Caco-2 (cell line): Measurements from ENCODE around the gene PLAAT3. TPM values are rescaled to one million over a fixed set of nuclear protein-coding genes. Genes with fewer than 3 reads are reported as not detected.
A peak's percentile ranks its signal among the peaks of the same experiment; 100 is the strongest.

ENCODE experiments used
- BruUV-seq: library from RNA; stranded (reverse); fragments of 400-500 nt; replicated peaks from 2 replicates; lab custom pipeline; 2021; lab: Mats Ljungman, UMichigan
- CTCF ChIA-PET: fragments of 300-600 bp; sonication (Branson Sonifier 250); formaldehyde crosslinking; loops from one replicate; lab custom pipeline; 2022; ENCODE audit warnings: antibody characterized with exemption; lab: Charles Lee
- POLR2A ChIA-PET: fragments of 300-600 bp; sonication (Branson Sonifier 250); formaldehyde crosslinking; loops from one replicate; lab custom pipeline; 2022; ENCODE audit warnings: antibody characterized with exemption; lab: Charles Lee
- DNase-seq, 2 experiments: peaks; one replicate each; pipeline versions ENCODE4 v3.0.0 to v3.0.0-alpha.2; 2020 to 2022
- H3K27me3 ChIP-seq: replicated peaks from 2 replicates; pipeline ENCODE4 v1.6.0; 2011; ENCODE audit warnings: low read length; ENCODE audit not compliant: control insufficient read depth, insufficient read depth
- H3K36me3 ChIP-seq: 2 replicates; pipeline ENCODE4 v1.5.1; 2011; ENCODE audit warnings: low read length; ENCODE audit not compliant: control insufficient read depth, insufficient read depth
- H3K4me1 ChIP-seq: fragments of 250-450 bp; sonication (Bioruptor Pico); 2 replicates; pipeline ENCODE4 v1.5.1; 2020; ENCODE audit warnings: mild to moderate bottlenecking
- H3K4me3 ChIP-seq: 2 replicates; pipeline ENCODE4 v1.5.1; 2011; ENCODE audit warnings: low read depth, mild to moderate bottlenecking, control low read depth, low read length
- H3K9me3 ChIP-seq: fragments of 250-450 bp; sonication (Bioruptor Pico); 2 replicates; pipeline ENCODE4 v1.5.1; 2020; ENCODE audit warnings: mild to moderate bottlenecking, moderate library complexity
- H3K27ac Mint-ChIP-seq: one replicate; pipeline ENCODE4 v1.8.0; 2022; ENCODE audit warnings: mixed read lengths; ENCODE audit not compliant: unreplicated experiment
- H3K27me3 Mint-ChIP-seq: one replicate; pipeline ENCODE4 v1.8.0; 2022; ENCODE audit warnings: mixed read lengths; ENCODE audit not compliant: insufficient read depth, unreplicated experiment
- H3K36me3 Mint-ChIP-seq: one replicate; pipeline ENCODE4 v1.8.0; 2022; ENCODE audit warnings: mild to moderate bottlenecking, mixed read lengths; ENCODE audit not compliant: insufficient read depth, unreplicated experiment
- H3K4me1 Mint-ChIP-seq: one replicate; pipeline ENCODE4 v1.8.0; 2022; ENCODE audit warnings: low read depth, mixed read lengths; ENCODE audit not compliant: unreplicated experiment
- H3K4me3 Mint-ChIP-seq: one replicate; pipeline ENCODE4 v1.8.0; 2022; ENCODE audit warnings: mild to moderate bottlenecking, moderate library complexity, mixed read lengths; ENCODE audit not compliant: unreplicated experiment
- H3K9me3 Mint-ChIP-seq: one replicate; pipeline ENCODE4 v1.8.0; 2022; ENCODE audit warnings: mixed read lengths; ENCODE audit not compliant: unreplicated experiment
- intact Hi-C: fragments of 100-400 bp; cut with micrococcal nuclease; formaldehyde crosslinking; loops from one replicate; pipeline ENCODE4 v1.10.0; 2022; ENCODE audit not compliant: unreplicated experiment
- total RNA-seq: library from RNA; stranded (reverse); gene quantifications from 2 replicates; pipeline ENCODE4 v1.2.3, GENCODE V29; 2022
- TF ChIP-seq, protein P1 (sequence below), 2 experiments: fragments of 200-600 bp in 1 of 2; IDR thresholded peaks; 1 replicate in 1 of 2; 2 replicates in 1 of 2; pipeline versions ENCODE4 v1.5.1 to v1.8.0; 2011 to 2022; ENCODE audit warnings: antibody characterized with exemption in 1 of 2, control low read depth in 1 of 2, inconsistent platforms in 1 of 2, low read depth in 1 of 2, low read length in 1 of 2, mild to moderate bottlenecking in 1 of 2, moderate library complexity in 1 of 2; ENCODE audit not compliant: insufficient read depth in 1 of 2, severe bottlenecking in 1 of 2, unreplicated experiment in 1 of 2

PLAAT3 gene
- total RNA-seq, 1 experiment from 2014 or later: 57.9 TPM

DNA sequence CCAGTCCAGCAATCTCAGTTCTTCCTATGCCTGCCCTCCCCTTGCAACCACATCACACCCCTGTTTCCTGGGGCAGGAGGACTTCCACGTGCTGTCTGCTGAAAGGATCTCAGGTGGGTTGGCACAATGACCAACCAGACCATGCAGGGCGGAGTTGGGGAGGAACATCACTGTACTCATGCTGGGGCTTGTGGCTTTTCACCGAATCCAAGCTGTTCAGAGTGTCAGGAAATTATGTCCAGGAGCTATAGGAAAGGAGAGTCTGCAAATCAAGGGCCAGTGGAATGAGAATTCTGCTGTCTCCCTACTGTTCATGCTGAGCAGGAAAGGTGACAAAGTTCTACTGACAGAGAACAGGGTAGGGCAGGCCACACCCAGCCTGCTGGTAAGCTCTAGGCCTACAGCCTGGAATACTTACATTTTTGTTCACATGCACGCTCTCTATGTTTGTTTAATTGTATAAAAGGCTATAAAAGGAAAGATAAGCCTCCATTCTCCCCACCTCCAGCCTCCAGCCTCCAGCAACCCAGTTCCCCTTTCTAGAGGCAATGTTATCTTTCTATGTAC lies 49.4 kb downstream of the PLAAT3 start:
- ChIA-PET CTCF (interaction anchor here (0.7 kb wide), 1 partner anchor 8 kb away, joined by 7 read pairs; no protein-coding TSS in a partner anchor), POLR2A (interaction anchor here (0.6 kb wide), 1 partner anchor 9 kb away, joined by 3 read pairs; no protein-coding TSS in a partner anchor)
- Mint-ChIP-seq H3K27ac (peak overlapping the region; percentile 74), H3K36me3 (peaks cover under 1% of the 10 kb centered on the region), H3K9me3 (no peaks in the 10 kb centered on the region), H3K4me1 (peaks cover 28% of the 10 kb centered on the region), H3K27me3 (no peaks in the 10 kb centered on the region), H3K4me3 (no peak overlapping the region)
- BruUV-seq: no TSS peak
- no peaks in the 10 kb centered on the region; the same call in 1 of the 2 replicates for H3K36me3 ChIP-seq
- TF ChIP-seq, protein P1, sequence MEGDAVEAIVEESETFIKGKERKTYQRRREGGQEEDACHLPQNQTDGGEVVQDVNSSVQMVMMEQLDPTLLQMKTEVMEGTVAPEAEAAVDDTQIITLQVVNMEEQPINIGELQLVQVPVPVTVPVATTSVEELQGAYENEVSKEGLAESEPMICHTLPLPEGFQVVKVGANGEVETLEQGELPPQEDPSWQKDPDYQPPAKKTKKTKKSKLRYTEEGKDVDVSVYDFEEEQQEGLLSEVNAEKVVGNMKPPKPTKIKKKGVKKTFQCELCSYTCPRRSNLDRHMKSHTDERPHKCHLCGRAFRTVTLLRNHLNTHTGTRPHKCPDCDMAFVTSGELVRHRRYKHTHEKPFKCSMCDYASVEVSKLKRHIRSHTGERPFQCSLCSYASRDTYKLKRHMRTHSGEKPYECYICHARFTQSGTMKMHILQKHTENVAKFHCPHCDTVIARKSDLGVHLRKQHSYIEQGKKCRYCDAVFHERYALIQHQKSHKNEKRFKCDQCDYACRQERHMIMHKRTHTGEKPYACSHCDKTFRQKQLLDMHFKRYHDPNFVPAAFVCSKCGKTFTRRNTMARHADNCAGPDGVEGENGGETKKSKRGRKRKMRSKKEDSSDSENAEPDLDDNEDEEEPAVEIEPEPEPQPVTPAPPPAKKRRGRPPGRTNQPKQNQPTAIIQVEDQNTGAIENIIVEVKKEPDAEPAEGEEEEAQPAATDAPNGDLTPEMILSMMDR (IDR thresholded peaks at IDR 0.05; ENCODE audit: insufficient read depth in 1 of 2, low read depth in 1 of 2, low read length in 1 of 2, severe bottlenecking in 1 of 2, unreplicated experiment in 1 of 2): no peak
- peak; percentile 67 to 87 for DNase-seq
- peaks cover 38% of the 10 kb centered on the region for H3K4me1 ChIP-seq
- intact Hi-C loops: loop anchor here (5.0 kb wide), 1 partner anchor 33 kb away; no protein-coding TSS in a partner anchor
- H3K9me3 ChIP-seq: no peaks in the 10 kb centered on the region
- H3K27me3 ChIP-seq: no peaks in the 10 kb centered on the region
- H3K4me3 ChIP-seq: no peak overlapping the region

GRCh38 chr11:63564056-63564774 lies 50.0 kb downstream of the PLAAT3 start:
- TF ChIP-seq, protein P1 (IDR thresholded peaks at IDR 0.05; ENCODE audit: insufficient read depth in 1 of 2, low read depth in 1 of 2, low read length in 1 of 2, severe bottlenecking in 1 of 2, unreplicated experiment in 1 of 2): no peak
- TSS peak; percentile 37 for BruUV-seq
- no peaks in the 10 kb centered on the region; the same call in 1 of the 2 replicates for H3K36me3 ChIP-seq
- no peaks in the 10 kb centered on the region for H3K9me3 Mint-ChIP-seq
- intact Hi-C loops: no loop called here
- H3K27me3 Mint-ChIP-seq: no peaks in the 10 kb centered on the region
- H3K27ac Mint-ChIP-seq: peak overlapping the region; percentile 74
- H3K4me3 ChIP-seq: no peak overlapping the region
- DNase-seq: no peak
- H3K36me3 Mint-ChIP-seq: no peaks in the 10 kb centered on the region
- peaks cover 28% of the 10 kb centered on the region for H3K4me1 Mint-ChIP-seq
- no peak overlapping the region for H3K4me3 Mint-ChIP-seq
- CTCF ChIA-PET: interaction anchor here (0.7 kb wide), 1 partner anchor 9 kb away, joined by 7 read pairs; no protein-coding TSS in a partner anchor
- H3K4me1 ChIP-seq: peaks cover 38% of the 10 kb centered on the region
- no peaks in the 10 kb centered on the region for H3K9me3 ChIP-seq
- POLR2A ChIA-PET: interaction anchor here (0.6 kb wide), 1 partner anchor 10 kb away, joined by 3 read pairs; no protein-coding TSS in a partner anchor
- H3K27me3 ChIP-seq: no peaks in the 10 kb centered on the region

- Histone ChIP-seq H3K9me3 (no peaks in the 10 kb centered on the region), H3K36me3 (no peaks in the 10 kb centered on the region; the same call in 1 of the 2 replicates), H3K4me1 (peaks cover 41% of the 10 kb centered on the region), H3K4me3 (no peak within 1 kb of the TSS), H3K27me3 (no peaks in the 10 kb centered on the region)
- no peak within 1 kb of the TSS for H3K4me3 Mint-ChIP-seq
- DNase-seq: no peak
- H3K36me3 Mint-ChIP-seq: no peaks in the 10 kb centered on the region
- ChIA-PET POLR2A (interaction anchor here (0.6 kb wide), 2 partner anchors 10 to 59 kb away, joined by 3 read pairs; no protein-coding TSS in a partner anchor), CTCF (no interaction called here)
- no peaks in the 10 kb centered on the region for H3K9me3 Mint-ChIP-seq
- no TSS peak for BruUV-seq
- H3K27ac Mint-ChIP-seq: peak within 1 kb of the TSS; percentile 8
- TF ChIP-seq, protein P1 (IDR thresholded peaks at IDR 0.05; ENCODE audit: insufficient read depth in 1 of 2, low read depth in 1 of 2, low read length in 1 of 2, severe bottlenecking in 1 of 2, unreplicated experiment in 1 of 2): no peak
- intact Hi-C loops: no loop called here
- no peaks in the 10 kb centered on the region for H3K27me3 Mint-ChIP-seq
- H3K4me1 Mint-ChIP-seq: peaks cover 28% of the 10 kb centered on the region
Observed at GRCh38 chr11:63563201-63564055, 50.8 kb downstream of the PLAAT3 start, which contains the start of gene PLAAT2. TSS of gene PLAAT2 (minus strand) at chr11:63563379. CDS start at chr11:63563324, 55 bp downstream.
